Measurements from ENCODE around the gene CAMK2G.
"Not testable (repeated sequence)": the region's sequence is repeated elsewhere in the genome, so short reads cannot be mapped to it uniquely, and the experiment has no call there.

CAMK2G gene

DNA sequence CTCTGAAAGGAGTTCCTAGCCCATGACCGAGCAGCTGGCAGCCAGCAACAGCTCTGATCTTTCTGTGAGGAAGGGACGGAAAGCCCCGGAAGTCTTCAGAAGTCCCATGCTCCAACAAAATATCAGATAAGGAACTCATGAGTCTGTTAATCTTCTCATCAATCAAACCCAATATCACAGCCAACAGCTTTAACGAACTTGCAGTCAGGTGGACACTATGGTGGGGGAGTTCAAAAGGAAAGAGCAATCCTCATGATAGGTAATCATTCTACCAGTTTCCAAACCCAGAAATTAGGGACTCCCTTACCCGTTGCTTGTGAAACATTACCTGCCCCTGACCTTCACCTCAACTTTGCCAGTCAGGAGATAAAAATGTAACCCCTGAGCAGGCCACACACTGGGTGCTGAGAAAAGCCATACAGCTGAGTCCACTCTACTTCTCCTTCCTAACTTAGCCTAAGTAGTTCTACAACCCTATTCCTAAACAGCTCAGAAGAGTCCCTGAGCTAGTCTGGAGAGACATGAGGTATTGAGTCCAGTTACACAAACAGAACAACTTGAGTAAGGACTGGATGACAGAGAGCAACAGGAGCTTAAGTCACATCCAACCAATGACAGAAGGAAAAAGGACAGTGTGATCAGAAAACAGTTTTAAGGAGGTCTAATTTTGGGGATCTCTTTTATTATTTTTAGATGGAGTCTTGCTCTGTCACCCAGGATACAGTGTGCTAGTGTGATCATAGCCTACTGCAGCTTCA lies 65.1 kb downstream of the CAMK2G start:
- DNase-seq, result no peak

GRCh38 chr10:73808021-73808815 lies 66.1 kb downstream of the CAMK2G start:
- DNase-seq, result no peak

DNA sequence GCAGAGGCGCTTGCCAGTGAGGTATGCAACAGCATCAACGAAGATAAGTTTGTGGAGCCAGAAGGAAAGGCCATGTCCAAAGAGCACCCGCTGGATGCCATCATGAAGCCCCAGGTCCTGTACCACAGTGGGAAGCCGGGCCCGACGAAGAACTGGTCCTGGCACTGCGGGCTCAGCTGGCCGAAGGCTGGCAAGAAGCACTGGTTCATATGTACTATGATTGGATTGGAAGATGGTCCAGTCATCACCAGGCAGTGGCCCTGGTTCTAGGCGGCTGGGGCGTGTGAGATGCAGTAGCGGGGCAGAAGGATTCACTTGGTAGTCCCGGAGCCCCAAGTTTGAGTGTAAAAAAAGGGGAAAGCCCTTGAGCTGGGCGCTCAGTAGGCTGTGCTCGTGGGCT lies 66.9 kb downstream of the CAMK2G start:
- DNase-seq, result no peak

GRCh38 chr10:73806176-73806950 lies 68.0 kb downstream of the CAMK2G start:
- DNase-seq, result no peak

GRCh38 chr10:73803680-73804286 lies 70.6 kb downstream of the CAMK2G start:
- DNase-seq, result peak; percentile 82

- DNase-seq, result no peak
Observed at GRCh38 chr10:73802276-73802991, 71.9 kb downstream of the CAMK2G start.

DNA sequence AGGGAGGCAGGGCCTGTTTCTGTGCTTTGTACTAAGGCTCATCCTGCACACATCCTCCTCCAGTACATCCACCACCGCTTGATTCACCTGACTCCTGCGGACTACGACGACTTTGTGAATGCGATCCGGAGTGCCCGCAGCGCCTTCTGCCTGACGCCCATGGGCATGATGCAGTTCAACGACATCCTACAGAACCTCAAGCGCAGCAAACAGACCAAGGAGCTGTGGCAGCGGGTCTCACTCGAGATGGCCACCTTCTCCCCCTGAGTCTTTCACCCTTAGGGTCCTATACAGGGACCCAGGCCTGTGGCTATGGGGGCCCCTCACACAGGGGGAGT lies 73.1 kb downstream of the CAMK2G start:
- DNase-seq, result no peak

DNA sequence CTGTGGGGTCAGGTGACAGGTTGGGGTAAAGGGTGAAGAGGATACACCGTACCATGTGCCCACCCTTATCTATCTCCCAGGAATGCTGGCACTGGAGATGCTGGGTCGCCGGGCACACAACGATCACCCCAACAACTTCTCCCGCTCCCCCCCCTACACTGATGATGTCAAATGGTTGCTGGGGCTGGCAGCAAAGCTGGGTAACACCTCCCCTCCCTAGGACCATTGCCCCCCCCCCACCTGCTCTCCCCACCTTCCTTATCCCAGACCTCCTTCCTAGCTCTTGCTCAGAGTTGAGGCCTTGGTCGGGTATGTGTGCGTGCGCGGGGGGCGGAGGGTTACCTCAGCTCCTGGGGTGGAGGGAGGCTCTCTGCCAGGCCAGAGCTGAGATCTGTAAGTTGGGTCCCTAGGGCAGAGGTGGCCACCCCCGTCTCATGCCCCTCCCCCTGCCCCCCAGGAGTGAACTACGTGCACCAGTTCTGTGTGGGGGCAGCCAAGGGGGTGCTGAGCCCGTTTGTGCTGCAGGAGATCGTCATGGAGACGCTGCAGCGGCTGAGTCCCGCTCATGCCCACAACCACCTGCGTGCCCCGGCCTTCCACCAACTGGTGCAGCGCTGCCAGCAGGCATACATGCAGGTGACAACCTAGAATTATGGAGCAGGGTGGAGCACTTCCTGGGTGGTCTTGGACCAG lies 73.6 kb downstream of the CAMK2G start:
- no peak for DNase-seq

DNA sequence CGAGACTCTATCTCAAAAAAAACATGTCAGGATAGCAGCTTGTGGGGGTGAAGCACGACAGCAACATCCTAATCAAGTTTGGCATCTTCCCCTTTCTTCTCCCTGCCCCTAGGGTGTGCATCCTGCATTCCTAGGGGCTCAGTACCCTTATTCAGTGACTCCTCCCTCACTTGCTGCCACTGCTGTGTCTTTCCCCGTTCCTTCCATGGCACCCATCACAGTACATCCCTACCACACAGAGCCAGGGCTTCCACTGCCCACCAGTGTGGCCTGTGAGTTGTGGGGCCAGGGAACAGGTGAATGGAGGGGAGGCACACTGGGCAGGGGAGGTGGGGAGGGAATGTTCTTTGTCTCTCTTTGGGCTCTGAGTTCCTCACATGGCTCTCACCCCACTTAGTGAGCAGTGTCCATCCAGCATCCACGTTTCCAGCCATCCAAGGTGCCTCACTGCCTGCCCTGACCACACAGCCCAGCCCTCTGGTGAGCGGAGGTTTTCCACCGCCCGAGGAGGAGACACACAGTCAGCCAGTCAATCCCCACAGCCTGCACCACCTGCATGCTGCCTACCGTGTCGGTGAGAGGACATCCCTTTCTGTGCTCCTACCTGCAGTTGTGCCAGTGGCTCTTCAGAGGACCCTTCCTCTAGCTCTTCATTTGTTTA lies 74.3 kb downstream of the CAMK2G start:
- DNase-seq, result no peak

GRCh38 chr10:73798927-73799560 lies 75.3 kb downstream of the CAMK2G start:
- no peak for DNase-seq

GRCh38 chr10:73798087-73798486 lies 76.3 kb downstream of the CAMK2G start:
- DNase-seq, result no peak

DNA sequence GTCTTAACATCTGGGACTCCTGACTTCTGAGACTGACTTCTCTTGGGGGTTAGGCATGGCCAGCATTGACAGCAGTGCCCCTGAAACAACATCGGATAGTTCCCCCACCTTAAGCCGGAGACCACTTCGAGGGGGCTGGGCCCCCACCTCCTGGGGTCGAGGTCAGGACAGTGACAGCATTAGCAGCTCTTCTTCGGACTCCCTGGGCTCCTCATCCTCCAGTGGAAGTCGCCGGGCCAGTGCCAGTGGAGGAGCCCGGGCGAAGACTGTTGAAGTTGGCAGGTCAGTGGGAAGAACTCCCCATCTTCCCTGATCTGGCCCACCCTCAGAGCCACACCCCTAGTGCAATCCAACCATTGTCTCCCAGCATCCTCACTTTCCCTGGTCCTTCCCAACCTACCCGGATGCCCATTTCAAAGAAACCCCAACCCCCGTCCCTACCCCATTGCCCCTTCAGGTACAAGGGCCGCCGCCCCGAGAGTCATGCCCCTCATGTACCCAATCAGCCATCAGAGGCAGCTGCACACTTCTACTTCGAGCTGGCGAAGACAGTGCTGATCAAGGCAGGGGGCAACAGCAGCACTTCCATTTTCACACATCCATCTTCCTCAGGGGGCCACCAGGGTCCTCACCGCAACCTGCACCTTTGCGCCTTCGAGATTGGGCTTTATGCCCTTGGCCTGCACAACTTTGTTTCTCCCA lies 76.9 kb downstream of the CAMK2G start:
- DNase-seq, result no peak

DNA sequence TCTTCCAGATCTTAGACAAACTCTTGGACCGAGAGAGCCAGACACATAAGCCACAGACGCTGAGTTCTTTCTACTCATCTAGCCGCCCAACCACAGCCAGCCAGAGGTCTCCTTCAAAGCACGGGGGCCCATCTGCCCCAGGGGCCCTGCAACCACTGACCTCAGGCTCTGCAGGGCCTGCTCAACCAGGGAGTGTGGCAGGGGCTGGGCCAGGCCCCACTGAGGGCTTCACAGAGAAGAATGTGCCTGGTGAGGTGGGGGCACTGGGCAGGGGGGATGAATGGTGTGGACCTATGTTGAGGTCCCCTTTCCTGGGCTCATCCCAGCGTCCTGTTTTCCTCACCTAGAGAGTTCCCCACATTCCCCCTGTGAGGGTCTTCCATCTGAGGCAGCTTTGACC lies 77.6 kb downstream of the CAMK2G start:
- no peak for DNase-seq

DNA sequence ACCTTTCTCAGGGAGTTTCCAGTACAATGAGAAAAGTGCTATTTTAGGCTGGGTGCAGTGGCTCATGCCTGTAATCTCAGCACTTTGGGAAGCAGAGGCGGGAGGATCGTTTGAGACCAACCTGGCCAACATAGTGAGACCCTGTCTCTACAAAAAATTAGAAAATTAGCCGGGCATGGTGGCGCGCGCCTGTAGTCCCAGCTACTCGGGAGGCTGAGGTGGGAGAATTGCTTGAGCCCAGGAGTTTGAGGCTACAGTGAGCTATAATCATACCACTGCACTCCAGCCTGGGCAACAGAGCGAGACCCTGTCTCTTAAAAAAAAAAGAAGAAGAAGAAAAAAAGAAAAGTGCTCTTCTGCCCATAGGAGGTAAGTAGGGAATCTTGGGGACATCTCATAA lies 78.3 kb downstream of the CAMK2G start:
- not testable (repeated sequence) for DNase-seq

DNA sequence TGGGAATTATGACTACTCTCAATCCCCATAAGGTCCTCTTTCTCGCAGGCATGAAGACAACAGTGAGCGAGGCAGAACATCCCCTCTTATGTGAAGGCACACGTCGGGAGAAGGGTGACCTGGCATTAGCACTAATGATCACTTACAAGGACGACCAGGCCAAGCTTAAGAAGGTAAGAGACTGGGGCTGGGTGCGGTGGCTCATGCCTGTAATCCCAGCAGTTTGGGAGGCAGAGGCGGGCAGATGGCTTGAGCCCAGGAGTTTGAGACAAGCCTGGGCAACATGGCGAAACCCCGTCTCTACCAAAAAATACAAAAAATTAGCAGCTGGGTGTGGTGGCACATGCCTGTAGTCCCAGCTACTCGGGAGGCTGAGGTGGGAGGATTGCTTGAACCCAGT lies 78.9 kb downstream of the CAMK2G start:
- not testable (repeated sequence) for DNase-seq

DNA sequence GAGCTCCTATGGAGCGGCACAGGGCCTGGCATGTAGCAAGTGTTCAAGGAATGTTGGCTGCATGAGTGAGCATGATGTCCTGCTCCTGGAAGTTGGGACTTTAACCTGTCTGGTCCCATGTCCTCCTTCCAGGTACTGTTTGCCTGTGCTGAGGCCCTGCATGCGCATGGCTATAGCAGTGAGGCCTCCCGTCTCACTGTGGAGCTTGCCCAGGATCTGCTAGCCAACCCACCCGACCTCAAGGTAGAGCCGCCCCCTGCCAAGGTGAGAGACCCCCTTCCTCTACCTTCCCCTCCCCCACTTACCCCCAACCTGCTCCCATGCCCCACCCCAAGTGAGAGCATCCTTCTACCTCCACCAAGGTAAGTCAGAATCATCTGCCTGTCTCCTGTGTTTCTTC lies 80.9 kb downstream of the CAMK2G start:
- DNase-seq, result no peak

DNA sequence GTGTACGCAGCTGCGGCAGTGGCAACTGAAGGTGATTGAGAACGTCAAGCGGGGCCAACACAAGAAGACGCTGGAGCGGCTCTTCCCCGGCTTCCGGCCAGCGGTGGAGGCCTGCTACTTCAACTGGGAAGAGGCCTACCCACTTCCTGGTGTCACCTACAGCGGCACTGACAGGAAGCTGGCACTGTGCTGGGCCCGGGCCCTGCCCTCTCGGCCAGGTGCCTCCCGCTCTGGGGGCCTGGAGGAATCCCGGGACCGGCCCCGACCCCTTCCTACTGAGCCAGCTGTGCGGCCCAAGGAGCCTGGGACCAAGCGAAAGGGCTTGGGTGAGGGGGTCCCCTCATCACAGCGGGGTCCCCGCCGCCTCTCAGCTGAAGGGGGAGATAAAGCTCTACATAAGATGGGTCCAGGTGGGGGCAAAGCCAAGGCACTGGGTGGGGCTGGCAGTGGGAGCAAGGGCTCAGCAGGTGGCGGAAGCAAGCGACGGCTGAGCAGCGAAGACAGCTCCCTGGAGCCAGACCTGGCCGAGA lies 82.4 kb downstream of the CAMK2G start:
- no peak for DNase-seq

DNA sequence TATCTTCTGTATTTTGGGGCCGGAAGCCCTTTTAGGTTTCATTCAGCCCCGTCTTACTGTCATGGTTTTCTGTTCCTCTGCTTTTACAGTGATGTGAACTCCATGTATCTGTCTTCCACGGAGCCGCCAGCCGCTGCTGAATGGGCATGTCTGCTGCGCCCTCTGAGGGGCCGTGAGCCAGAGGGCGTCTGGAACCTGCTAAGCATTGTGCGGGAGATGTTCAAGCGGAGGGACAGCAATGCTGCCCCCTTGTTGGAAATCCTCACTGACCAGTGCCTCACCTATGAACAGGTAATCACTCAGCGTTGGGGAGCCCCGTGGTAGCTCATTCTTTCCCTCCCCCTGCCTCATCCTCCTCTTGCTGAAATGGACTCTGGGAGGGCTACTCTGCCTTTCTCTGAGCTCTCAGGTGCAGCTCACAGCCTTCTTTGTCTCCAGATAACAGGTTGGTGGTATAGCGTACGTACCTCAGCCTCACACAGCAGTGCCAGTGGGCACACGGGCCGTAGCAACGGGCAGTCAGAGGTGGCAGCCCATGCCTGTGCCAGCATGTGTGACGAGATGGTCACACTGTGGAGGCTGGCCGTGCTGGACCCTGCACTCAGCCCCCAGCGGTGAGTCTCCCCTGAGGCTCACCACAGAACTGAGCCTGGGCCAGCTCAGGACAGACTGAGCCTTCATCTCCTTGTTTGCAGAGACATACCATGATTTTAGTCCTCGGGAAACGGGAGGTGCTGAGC lies 83.3 kb downstream of the CAMK2G start:
- no peak for DNase-seq

GRCh38 chr10:73789659-73790055 lies 84.7 kb downstream of the CAMK2G start:
- DNase-seq, result no peak

All from MV-4-11 (cell line).